GM12878 (cell line): ENCODE measurements around the gene HLA-DPB1. TPM values are rescaled to one million over a fixed set of nuclear protein-coding genes. Genes with fewer than 3 reads are reported as not detected.

Source experiments
- ATAC-seq: fragments of 200-7000 bp; cut with Tn5 transposase; 3 replicates; pipeline ENCODE4 v1.9.1; 2020; ENCODE audit warnings: mild to moderate bottlenecking, moderate library complexity
- BruUV-seq: library from RNA; stranded (reverse); fragments of 400-500 nt; replicated peaks from 2 replicates; lab custom pipeline; 2021; lab: Mats Ljungman, UMichigan
- CTCF ChIA-PET: fragments of 300-600 bp; sonication (Branson Sonifier 250); formaldehyde crosslinking; extraction: SDS; loops from one replicate; lab custom pipeline; 2021; ENCODE audit warnings: inconsistent platforms; lab: Yijun Ruan, JAX
- POLR2A ChIA-PET: fragments of 350-600 bp; formaldehyde crosslinking; extraction: SDS; loops from one replicate; lab custom pipeline; 2021; ENCODE audit warnings: inconsistent platforms; lab: Charles Lee
- RAD21 ChIA-PET: fragments of 300-600 bp; sonication (Branson Sonifier 250); formaldehyde crosslinking; loops from one replicate; lab custom pipeline; 2023; ENCODE audit warnings: antibody characterized with exemption; ENCODE audit not compliant: unreplicated experiment; lab: Charles Lee
- SMC1A ChIA-PET: fragments of 300-600 bp; sonication (Branson Sonifier 250); formaldehyde crosslinking; loops from one replicate; lab custom pipeline; 2023; ENCODE audit not compliant: unreplicated experiment, uncharacterized antibody; lab: Charles Lee
- DNase-seq: peaks from one replicate; pipeline ENCODE4 v3.0.0-alpha.2; 2011; ENCODE audit warnings: low read depth, low spot score
- FAIRE-seq: peaks from 3 replicates; lab custom pipeline; 2011; peaks lifted over from hg19 to GRCh38; lab: Jason Lieb, UNC
- H2AFZ ChIP-seq: 2 replicates; pipeline ENCODE4 v1.6.0; 2011; ENCODE audit warnings: low read depth, low read length, control low read depth; ENCODE audit not compliant: control insufficient read depth
- H3K27ac ChIP-seq: 2 replicates; pipeline ENCODE4 v1.5.1; 2011; ENCODE audit warnings: control low read depth; ENCODE audit not compliant: control insufficient read depth, insufficient read depth
- H3K27me3 ChIP-seq, 2 experiments: replicated peaks in 1 of 2; 2 replicates each; pipeline versions ENCODE4 v1.6.0 to v1.6.1; 2011; ENCODE audit warnings: low read length in 1 of 2; ENCODE audit not compliant: control insufficient read depth in 2 of 2, insufficient read depth in 2 of 2
- H3K36me3 ChIP-seq, 2 experiments: 2 replicates each; pipeline ENCODE4 v1.5.1; 2011; ENCODE audit warnings: low read length in 1 of 2; ENCODE audit not compliant: control insufficient read depth in 2 of 2, insufficient read depth in 2 of 2
- H3K4me1 ChIP-seq: 2 replicates; pipeline ENCODE4 v1.6.1; 2011; ENCODE audit warnings: mild to moderate bottlenecking, low read length, moderate library complexity, mixed read lengths; ENCODE audit not compliant: control insufficient read depth, insufficient read depth
- H3K4me2 ChIP-seq: 2 replicates; pipeline ENCODE4 v1.6.0; 2011; ENCODE audit warnings: control low read depth; ENCODE audit not compliant: control insufficient read depth, insufficient read depth
- H3K4me3 ChIP-seq: fragments of 200-600 bp; sonication (generic); 2 replicates; pipeline ENCODE4 v1.5.1; 2016
- H3K79me2 ChIP-seq: 2 replicates; pipeline ENCODE4 v1.6.0; 2011; ENCODE audit warnings: low read length; ENCODE audit not compliant: control insufficient read depth, insufficient read depth
- H3K9ac ChIP-seq: 2 replicates; pipeline ENCODE4 v1.8.0; 2011; ENCODE audit warnings: low read length, control low read depth, mixed read lengths; ENCODE audit not compliant: control insufficient read depth, insufficient read depth
- H3K9me3 ChIP-seq: replicated peaks from 3 replicates; pipeline ENCODE4 v1.5.1; 2011; ENCODE audit warnings: mild to moderate bottlenecking, low read length; ENCODE audit not compliant: control insufficient read depth, insufficient read depth
- H4K20me1 ChIP-seq: 2 replicates; pipeline ENCODE4 v1.6.0; 2011; ENCODE audit not compliant: control insufficient read depth, insufficient read depth
- ATF7 ChIP-seq: fragments of 450-650 bp; IDR thresholded peaks from 2 replicates; pipeline ENCODE4 v1.6.1; 2016; ENCODE audit warnings: low read depth, mild to moderate bottlenecking
- EED ChIP-seq: sonication (generic); IDR thresholded peaks from 2 replicates; pipeline ENCODE4 v1.6.1; 2016; ENCODE audit warnings: antibody characterized with exemption, low read depth
- MEF2B ChIP-seq: fragments of 450-650 bp; IDR thresholded peaks from 2 replicates; pipeline ENCODE4 v1.6.1; 2018; ENCODE audit warnings: mild to moderate bottlenecking, moderate library complexity; ENCODE audit not compliant: partially characterized antibody, poor library complexity, severe bottlenecking
- PML ChIP-seq: IDR thresholded peaks from 2 replicates; pipeline ENCODE4 v1.6.1; 2012; ENCODE audit warnings: low read length, inconsistent platforms
- ZBED1 ChIP-seq: IDR thresholded peaks from 2 replicates; pipeline ENCODE4 v1.6.1; 2016; ENCODE audit warnings: borderline replicate concordance
- WGBS: methylation state at CpG from one replicate; pipeline ENCODE4 v1.1.6; 2016; ENCODE audit warnings: low lambda C conversion rate; ENCODE audit not compliant: insufficient replicate concordance, insufficient coverage; ENCODE audit errors: missing lambda C conversion rate; 5-methylcytosine and 5-hydroxymethylcytosine counted together
- in situ Hi-C: fragments of 300-500 bp; cut with MboI; formaldehyde crosslinking; loops from 9 replicates; pipeline ENCODE4 v1.14.3; 2018; ENCODE audit warnings: mixed read lengths
- intact Hi-C: fragments of 100-400 bp; cut with micrococcal nuclease; formaldehyde crosslinking; loops from one replicate; pipeline ENCODE4 v1.14.2; 2022; ENCODE audit not compliant: unreplicated experiment
- polyA plus RNA-seq, 11 experiments: library from polyadenylated mRNA; depleted of rRNA in 4 of 11; unstranded in 6 of 11; stranded (reverse) in 5 of 11; fragments of >200 nt; fragmentation: Nextera tagmentation in 4 of 11; fragmentation: Illumina TruSeq in 1 of 11; extraction: Ambion mirVana in 4 of 11; extraction: Trizol in 1 of 11; gene quantifications; 1 replicate in 1 of 11; 2 replicates in 10 of 11; pipeline versions ENCODE4 v1.2.1 to v1.2.3, GENCODE V29; 2011 to 2016; ENCODE audit warnings: inconsistent platforms in 2 of 11, missing spikeins in 2 of 11, low read depth in 1 of 11
- total RNA-seq, 4 experiments: library from RNA; depleted of rRNA in 3 of 4; stranded (reverse); fragments of >200 nt in 3 of 4; fragmentation: Illumina TruSeq in 1 of 4; extraction: Trizol in 1 of 4; gene quantifications; 2 replicates each; pipeline versions ENCODE4 v1.2.1 to v1.2.3, GENCODE V29; 2013 to 2021
- TF ChIP-seq, protein P1 (sequence below): IDR thresholded peaks from 2 replicates; pipeline ENCODE4 v1.6.1; 2012; ENCODE audit warnings: low read depth, low read length, improper control_type of control experiment
- TF ChIP-seq, protein P2 (sequence below): fragments of 450-650 bp; IDR thresholded peaks from 2 replicates; pipeline ENCODE4 v1.6.1; 2018; ENCODE audit warnings: borderline replicate concordance, mild to moderate bottlenecking; ENCODE audit not compliant: partially characterized antibody

HLA-DPB1 gene
- total and polyA plus RNA-seq, 10 of the 15 experiments (the other 5 are each of a cell fraction or from before 2014, with no cell fraction given): 101 to 675 (median 352) TPM

- TF ChIP-seq, protein P1, sequence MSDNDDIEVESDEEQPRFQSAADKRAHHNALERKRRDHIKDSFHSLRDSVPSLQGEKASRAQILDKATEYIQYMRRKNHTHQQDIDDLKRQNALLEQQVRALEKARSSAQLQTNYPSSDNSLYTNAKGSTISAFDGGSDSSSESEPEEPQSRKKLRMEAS: no peak
- TF ChIP-seq ZBED1 (no peak), ATF7 (peak; percentile 52), EED (peak; percentile 56; the same call in 1 of the 2 replicates), MEF2B (peak; percentile 62)
- TF ChIP-seq, all 136 proteins: peak for 16
Measured at GRCh38 chr6:33114406-33114805, 38.6 kb downstream of the HLA-DPB1 start (continued).

- Histone ChIP-seq H3K4me2 (no peak overlapping the region), H2AFZ (no peak overlapping the region), H3K79me2 (no peaks in the 10 kb centered on the region), H3K9ac (no peak overlapping the region), H3K27me3 (peaks cover 0 to 2% of the 10 kb centered on the region in 2 experiments; a peak in 2 of 4 replicates), H4K20me1 (no peaks in the 10 kb centered on the region), H3K27ac (no peak overlapping the region), H3K9me3 (no peaks in the 10 kb centered on the region; the same call in 2 of the 3 replicates), H3K4me1 (peaks cover 50% of the 10 kb centered on the region), H3K4me3 (no peak overlapping the region), H3K36me3 (no peaks in the 10 kb centered on the region)
- CTCF ChIA-PET: interaction anchor here (0.8 to 8.9 kb wide), 9 partner anchors 14 to 132 kb away, joined by 3 to 184 read pairs (median 53); no protein-coding TSS in a partner anchor
- 36% methylated on average over 6 of the region's 6 CpGs for WGBS
- no peak for FAIRE-seq
- BruUV-seq: no TSS peak
- SMC1A ChIA-PET: interaction anchor here (0.9 to 8.9 kb wide), 8 partner anchors 10 to 133 kb away, joined by 3 to 139 read pairs (median 6); partner anchors contain the start of gene HLA-DOA
- TF ChIP-seq, protein P2, sequence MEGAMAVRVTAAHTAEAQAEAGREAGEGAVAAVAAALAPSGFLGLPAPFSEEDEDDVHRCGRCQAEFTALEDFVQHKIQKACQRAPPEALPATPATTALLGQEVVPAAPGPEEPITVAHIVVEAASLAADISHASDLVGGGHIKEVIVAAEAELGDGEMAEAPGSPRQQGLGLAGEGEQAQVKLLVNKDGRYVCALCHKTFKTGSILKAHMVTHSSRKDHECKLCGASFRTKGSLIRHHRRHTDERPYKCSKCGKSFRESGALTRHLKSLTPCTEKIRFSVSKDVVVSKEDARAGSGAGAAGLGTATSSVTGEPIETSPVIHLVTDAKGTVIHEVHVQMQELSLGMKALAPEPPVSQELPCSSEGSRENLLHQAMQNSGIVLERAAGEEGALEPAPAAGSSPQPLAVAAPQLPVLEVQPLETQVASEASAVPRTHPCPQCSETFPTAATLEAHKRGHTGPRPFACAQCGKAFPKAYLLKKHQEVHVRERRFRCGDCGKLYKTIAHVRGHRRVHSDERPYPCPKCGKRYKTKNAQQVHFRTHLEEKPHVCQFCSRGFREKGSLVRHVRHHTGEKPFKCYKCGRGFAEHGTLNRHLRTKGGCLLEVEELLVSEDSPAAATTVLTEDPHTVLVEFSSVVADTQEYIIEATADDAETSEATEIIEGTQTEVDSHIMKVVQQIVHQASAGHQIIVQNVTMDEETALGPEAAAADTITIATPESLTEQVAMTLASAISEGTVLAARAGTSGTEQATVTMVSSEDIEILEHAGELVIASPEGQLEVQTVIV: no peak
- no peak for TF ChIP-seq PML
- no peak for ATAC-seq
- POLR2A ChIA-PET: interaction anchor here (0.6 to 1.8 kb wide), 6 partner anchors 24 to 225 kb away, joined by 3 to 5 read pairs (median 4); partner anchors contain the start of gene HLA-DPB1
- in situ Hi-C loops: loop anchor here (5.0 kb wide), 1 partner anchor 131 kb away; no protein-coding TSS in a partner anchor
- intact Hi-C loops: no loop called here
- no peak for DNase-seq
- RAD21 ChIA-PET: interaction anchor here (0.6 to 1.4 kb wide), 5 partner anchors 10 to 132 kb away, joined by 3 to 4 read pairs (median 3); no protein-coding TSS in a partner anchor
Measured at GRCh38 chr6:33116417-33116816, 40.6 kb downstream of the HLA-DPB1 start.
